Mesodermal cell (in vitro differentiated cells): Measurements from ENCODE around the gene BEST1.
A peak's percentile ranks its signal among the peaks of the same experiment; 100 is the strongest.

Experiments used
- H3K27ac ChIP-seq: 2 replicates; pipeline ENCODE4 v1.7.0; 2013; ENCODE audit warnings: mild to moderate bottlenecking, low read depth, low read length, moderate library complexity; ENCODE audit not compliant: severe bottlenecking
- H3K36me3 ChIP-seq: 2 replicates; pipeline ENCODE4 v1.7.1; 2013; ENCODE audit warnings: mild to moderate bottlenecking, low read length, moderate library complexity; ENCODE audit not compliant: control insufficient read depth, insufficient read depth
- H3K4me1 ChIP-seq: one replicate; pipeline ENCODE4 v1.7.1; 2013; ENCODE audit warnings: mild to moderate bottlenecking, low read length; ENCODE audit not compliant: insufficient read depth, control insufficient read depth, poor library complexity, severe bottlenecking
- H3K4me3 ChIP-seq: 2 replicates; pipeline ENCODE4 v1.7.0; 2013; ENCODE audit warnings: low read length, control low read depth, mild to moderate bottlenecking; ENCODE audit not compliant: insufficient read depth, poor library complexity, severe bottlenecking; ENCODE audit errors: extremely low read depth
- H3K9me3 ChIP-seq: 2 replicates; pipeline ENCODE4 v1.7.1; 2013; ENCODE audit warnings: mild to moderate bottlenecking, low read length, moderate library complexity; ENCODE audit not compliant: control insufficient read depth
- WGBS, 2 experiments: methylation state at CpG; one replicate each; pipeline ENCODE4 v1.1.5; 2013; ENCODE audit warnings: missing lambda C conversion rate in 2 of 2; ENCODE audit not compliant: insufficient coverage in 2 of 2; 5-methylcytosine and 5-hydroxymethylcytosine counted together

The BEST1 gene

DNA sequence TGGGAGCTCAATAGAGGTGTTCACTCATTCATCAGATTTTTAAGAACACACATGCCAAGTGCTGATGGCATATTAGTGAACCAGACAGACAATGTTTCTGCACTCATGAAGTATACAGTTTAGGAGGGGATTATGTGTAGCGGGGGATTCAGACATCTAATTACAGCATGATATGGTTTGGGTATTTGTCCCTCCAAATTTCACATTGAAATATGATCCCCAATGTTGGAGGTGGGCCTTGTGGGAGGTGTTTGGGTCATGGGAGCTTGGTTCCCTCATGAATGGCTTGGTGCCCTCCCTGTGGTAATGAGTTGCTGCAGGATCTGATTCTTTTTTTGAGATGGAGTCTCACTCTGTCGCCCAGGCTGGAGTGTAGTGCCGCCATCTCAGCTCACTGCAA, 23.9 kb upstream of the BEST1 start:
- Histone ChIP-seq H3K9me3 (no peaks in the 10 kb centered on the region), H3K4me3 (no peak overlapping the region), H3K27ac (no peak overlapping the region), H3K4me1 (peaks cover 16% of the 10 kb centered on the region), H3K36me3 (no peaks in the 10 kb centered on the region)
- 90% methylated on average over 3 of the region's 3 CpGs; no CpG with 5 or more reads in 1 of the 2 experiments for WGBS, 2 experiments

- 100% methylated on average over 1 of the region's 1 CpG; no CpG with 5 or more reads in 1 of the 2 experiments for WGBS, 2 experiments
- H3K4me3 ChIP-seq = no peak overlapping the region
- no peaks in the 10 kb centered on the region for H3K9me3 ChIP-seq
- H3K27ac ChIP-seq = no peak overlapping the region
- no peaks in the 10 kb centered on the region for H3K36me3 ChIP-seq
- peaks cover 16% of the 10 kb centered on the region for H3K4me1 ChIP-seq
Observed at GRCh38 chr11:61927501-61927900, 22.6 kb upstream of the BEST1 start.

- Histone ChIP-seq H3K27ac (no peak overlapping the region), H3K4me3 (no peak overlapping the region), H3K4me1 (peaks cover 5% of the 10 kb centered on the region), H3K36me3 (no peaks in the 10 kb centered on the region), H3K9me3 (no peaks in the 10 kb centered on the region)
Observed at GRCh38 chr11:61928606-61929005, 21.5 kb upstream of the BEST1 start.

DNA sequence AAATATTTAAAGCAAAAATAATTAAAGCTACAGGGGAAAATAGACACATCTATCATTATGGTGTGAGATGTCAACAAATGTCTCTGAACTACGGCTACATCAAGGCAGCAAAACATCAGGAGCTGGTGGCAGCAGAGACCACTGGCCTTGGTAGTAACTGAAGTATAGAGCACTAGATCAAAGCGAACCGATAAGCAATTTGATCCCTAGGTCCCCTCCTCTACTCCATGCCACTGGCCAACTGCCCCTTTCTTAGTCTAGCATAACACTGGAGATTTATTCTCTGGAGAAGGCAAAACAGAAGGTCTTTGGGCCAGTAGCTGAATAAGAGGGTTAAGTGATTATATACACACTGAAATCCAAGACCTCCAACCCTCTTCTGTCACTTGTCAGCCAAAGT, 19.2 kb upstream of the BEST1 start:
- H3K4me1 ChIP-seq = no peaks in the 10 kb centered on the region
- no peaks in the 10 kb centered on the region for H3K9me3 ChIP-seq
- WGBS, 2 experiments = 89 to 100% methylated on average over 2 to 3 of the region's 3 CpGs

GRCh38 chr11:61935861-61936260, 14.3 kb upstream of the BEST1 start:
- WGBS, 2 experiments = 44 to 63% methylated on average over 1 of the region's 2 CpGs
- Histone ChIP-seq H3K9me3 (peaks cover 4% of the 10 kb centered on the region), H3K36me3 (no peaks in the 10 kb centered on the region), H3K4me3 (no peak overlapping the region), H3K27ac (no peak overlapping the region), H3K4me1 (no peaks in the 10 kb centered on the region)

More for the DNA sequence above, 19.2 kb upstream of the BEST1 start:
- no peak overlapping the region for H3K4me3 ChIP-seq
- no peak overlapping the region for H3K27ac ChIP-seq
- no peaks in the 10 kb centered on the region for H3K36me3 ChIP-seq

DNA sequence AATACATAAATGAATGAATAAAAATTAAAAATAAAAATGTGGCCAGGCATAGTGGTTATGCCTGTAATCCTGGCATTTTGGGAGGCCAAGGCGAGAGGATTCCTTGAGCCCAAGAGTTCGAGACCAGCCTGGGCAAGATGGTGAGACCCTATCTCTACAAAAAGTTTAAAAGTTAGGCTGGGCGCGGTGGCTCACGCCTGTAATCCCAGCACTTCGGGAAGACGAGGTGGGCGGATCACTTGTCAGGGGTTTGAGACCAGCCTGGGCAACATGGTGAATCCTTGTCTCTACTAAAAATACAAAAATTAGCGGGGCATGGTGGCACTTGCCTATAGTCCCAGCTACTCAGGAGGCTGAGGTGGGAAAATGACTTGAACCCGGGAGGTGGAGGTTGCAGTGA, 9.7 kb upstream of the BEST1 start:
- H3K9me3 ChIP-seq = peaks cover 4% of the 10 kb centered on the region
- H3K36me3 ChIP-seq = no peaks in the 10 kb centered on the region
- H3K4me1 ChIP-seq = no peaks in the 10 kb centered on the region
- H3K4me3 ChIP-seq = no peak overlapping the region
- H3K27ac ChIP-seq = no peak overlapping the region
- 92 to 95% methylated on average over 10 of the region's 10 CpGs for WGBS, 2 experiments

- no peak overlapping the region for H3K4me3 ChIP-seq
- WGBS, 2 experiments = 87 to 91% methylated on average over 12 of the region's 13 CpGs
- no peaks in the 10 kb centered on the region for H3K36me3 ChIP-seq
- H3K4me1 ChIP-seq = peaks cover 4% of the 10 kb centered on the region
- no peaks in the 10 kb centered on the region for H3K9me3 ChIP-seq
- H3K27ac ChIP-seq = no peak overlapping the region
Observed at GRCh38 chr11:61945191-61945590, 5.0 kb upstream of the BEST1 start.

DNA sequence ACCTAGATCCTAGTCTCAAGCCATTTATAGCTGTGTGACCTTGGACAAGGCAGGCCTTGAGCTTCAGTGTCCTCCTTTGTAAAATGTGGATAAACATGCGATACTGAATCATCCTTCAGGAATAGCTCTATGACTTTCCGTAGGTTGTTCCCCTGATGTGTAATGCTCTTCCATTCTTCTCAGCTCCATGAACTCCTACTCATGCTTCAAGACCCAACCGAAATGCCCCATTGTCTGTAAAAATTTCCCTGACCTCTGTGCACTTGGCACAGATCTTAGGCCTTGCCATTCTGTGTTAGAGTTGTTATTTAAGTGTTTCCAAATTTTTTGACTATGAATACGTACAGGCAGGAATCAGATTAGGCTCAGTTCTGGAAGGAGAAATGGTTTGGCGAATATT, 3.3 kb upstream of the BEST1 start:
- H3K36me3 ChIP-seq = no peaks in the 10 kb centered on the region
- 95 to 98% methylated on average over 4 of the region's 5 CpGs for WGBS, 2 experiments

DNA sequence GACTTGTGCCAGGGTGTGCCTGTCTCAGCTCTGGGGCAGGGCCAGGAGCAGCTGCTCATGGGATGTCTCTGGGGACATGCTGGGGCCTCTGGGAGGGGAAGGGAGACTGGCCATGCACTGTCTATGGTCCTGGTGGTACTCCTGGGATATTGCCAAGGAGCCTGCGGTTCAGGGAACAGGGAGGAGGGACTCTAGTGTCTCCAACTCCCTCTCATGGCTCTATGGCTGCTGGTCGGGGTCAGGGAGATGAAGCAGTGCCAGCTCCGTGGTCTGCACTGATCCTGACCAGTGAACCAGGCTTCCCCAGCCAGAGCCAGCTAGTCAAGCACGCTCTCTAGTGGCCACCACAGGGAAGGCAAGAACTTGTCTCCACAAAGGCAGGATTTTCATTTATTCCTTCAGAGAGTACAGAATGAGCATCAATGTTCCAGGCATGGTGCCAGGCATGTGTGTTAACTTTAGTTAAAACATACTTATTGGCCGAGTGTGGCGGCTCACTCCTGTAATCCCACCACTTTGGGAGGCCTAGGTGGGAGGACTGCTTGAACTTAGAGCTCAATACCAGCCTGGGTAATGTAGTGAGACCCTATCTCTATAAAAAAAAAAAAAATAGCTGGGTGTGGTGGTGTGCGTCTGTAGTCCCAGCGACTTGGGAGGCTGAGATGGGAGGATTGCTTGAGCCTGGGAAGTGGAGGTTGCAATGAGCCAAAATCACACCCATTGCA, 2.5 kb upstream of the BEST1 start:
- Histone ChIP-seq H3K36me3 (no peaks in the 10 kb centered on the region), H3K4me1 (peaks cover 4% of the 10 kb centered on the region), H3K27ac (no peak overlapping the region), H3K9me3 (no peaks in the 10 kb centered on the region), H3K4me3 (no peak overlapping the region)
- 0% methylated on average over 2 to 3 of the region's 8 CpGs for WGBS, 2 experiments

More for the DNA sequence above, 3.3 kb upstream of the BEST1 start:
- Histone ChIP-seq H3K4me1 (peaks cover 4% of the 10 kb centered on the region), H3K27ac (no peak overlapping the region), H3K9me3 (no peaks in the 10 kb centered on the region), H3K4me3 (no peak overlapping the region)

- Histone ChIP-seq H3K4me1 (peaks cover 4% of the 10 kb centered on the region), H3K36me3 (no peaks in the 10 kb centered on the region), H3K9me3 (no peaks in the 10 kb centered on the region), H3K27ac (no peak overlapping the region), H3K4me3 (no peak overlapping the region)
- WGBS, 2 experiments = 90 to 100% methylated on average over 4 to 5 of the region's 7 CpGs
Observed at GRCh38 chr11:61948505-61948904, 1.6 kb upstream of the BEST1 start.

DNA sequence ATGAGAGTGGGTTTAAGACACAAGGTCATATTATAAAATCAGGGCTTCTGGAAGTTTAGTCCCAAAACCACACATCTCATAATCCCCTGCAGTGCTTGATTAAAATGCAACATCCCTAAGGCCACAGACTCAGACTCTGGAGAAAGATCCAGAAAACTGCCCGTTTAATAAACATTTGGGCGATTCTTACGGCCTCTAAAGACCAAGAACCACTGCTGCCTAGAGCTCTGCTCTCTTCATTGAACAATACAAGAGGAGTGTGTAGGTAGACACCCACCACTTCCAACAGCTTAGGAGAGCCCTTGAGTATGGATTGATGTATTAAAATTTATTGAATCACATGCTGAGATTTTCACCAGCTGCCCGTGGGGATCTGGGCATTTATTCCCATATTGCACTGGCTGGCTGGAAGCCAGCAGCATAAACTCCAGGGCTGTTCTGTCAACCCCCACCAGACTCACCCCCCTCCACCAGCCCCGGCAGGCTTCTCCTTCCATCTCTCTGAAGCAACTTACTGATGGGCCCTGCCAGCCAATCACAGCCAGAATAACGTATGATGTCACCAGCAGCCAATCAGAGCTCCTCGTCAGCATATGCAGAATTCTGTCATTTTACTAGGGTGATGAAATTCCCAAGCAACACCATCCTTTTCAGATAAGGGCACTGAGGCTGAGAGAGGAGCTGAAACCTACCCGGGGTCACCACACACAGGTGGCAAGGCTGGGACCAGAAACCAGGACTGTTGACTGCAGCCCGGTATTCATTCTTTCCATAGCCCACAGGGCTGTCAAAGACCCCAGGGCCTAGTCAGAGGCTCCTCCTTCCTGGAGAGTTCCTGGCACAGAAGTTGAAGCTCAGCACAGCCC, 749 bp upstream of the BEST1 start:
- WGBS, 2 experiments = 57 to 84% methylated on average over 7 of the region's 9 CpGs
- H3K9me3 ChIP-seq = no peaks in the 10 kb centered on the region
- no peaks in the 10 kb centered on the region for H3K36me3 ChIP-seq
- H3K4me1 ChIP-seq = peaks cover 4% of the 10 kb centered on the region
- H3K27ac ChIP-seq = peak overlapping the region; percentile 67
- H3K4me3 ChIP-seq = no peak overlapping the region
